Central memory CD8-positive, alpha-beta T cell (primary cell): ENCODE measurements around the gene ACSBG1.
"Not testable (repeated sequence)": the region's sequence is repeated elsewhere in the genome, so short reads cannot be mapped to it uniquely, and the experiment has no call there.

Source experiments
- ATAC-seq: fragments of 150-1000 bp; cut with Tn5 transposase; replicated peaks from 2 replicates; pipeline ENCODE4 v1.10.0; 2022; ENCODE audit warnings: mild to moderate bottlenecking, moderate FRiP score, moderate number of reproducible peaks; ENCODE audit not compliant: poor library complexity, severe bottlenecking; ENCODE audit errors: extremely low read depth
- DNase-seq, 2 donors: peaks; one replicate each; pipeline ENCODE4 v3.0.0; 2021; ENCODE audit warnings: low spot score in 2 of 2
- H3K27ac Mint-ChIP-seq: one replicate; pipeline ENCODE4 v1.8.0; 2022; ENCODE audit warnings: low read depth, mild to moderate bottlenecking, moderate library complexity, mixed read lengths
- H3K27me3 Mint-ChIP-seq: one replicate; pipeline ENCODE4 v1.8.0; 2022; ENCODE audit warnings: mixed read lengths
- H3K36me3 Mint-ChIP-seq: one replicate; pipeline ENCODE4 v1.8.0; 2022; ENCODE audit warnings: mild to moderate bottlenecking, moderate library complexity, mixed read lengths; ENCODE audit not compliant: insufficient read depth
- H3K4me1 Mint-ChIP-seq: one replicate; pipeline ENCODE4 v1.8.0; 2022; ENCODE audit warnings: mixed read lengths
- H3K4me3 Mint-ChIP-seq: one replicate; pipeline ENCODE4 v1.8.0; 2022; ENCODE audit warnings: mild to moderate bottlenecking, moderate library complexity, mixed read lengths
- H3K9me3 Mint-ChIP-seq: one replicate; pipeline ENCODE4 v1.8.0; 2022; ENCODE audit warnings: mixed read lengths

Gene ACSBG1

DNA sequence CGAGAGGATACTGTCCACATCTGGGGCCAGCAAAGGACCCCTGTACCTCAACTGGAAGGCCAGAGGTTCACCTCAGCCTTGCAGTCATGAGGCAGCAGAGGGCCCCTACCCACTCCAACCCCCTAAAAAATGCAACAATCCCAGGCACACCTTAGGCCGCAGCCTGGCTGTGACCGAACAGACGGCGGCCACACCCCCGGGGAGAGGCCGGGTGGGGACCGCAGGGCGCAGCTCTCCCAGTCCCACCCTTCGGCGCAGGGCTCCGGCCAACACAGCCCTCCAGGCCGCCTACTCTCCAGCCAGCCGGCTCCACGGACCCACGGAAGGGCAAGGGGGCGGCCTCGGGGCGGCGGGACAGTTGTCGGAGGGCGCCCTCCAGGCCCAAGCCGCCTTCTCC is 29.5 kb upstream of the ACSBG1 start:
- ATAC-seq (no peak), DNase-seq (no peak)
- no peaks in the 10 kb centered on the region for H3K9me3 Mint-ChIP-seq
- peak overlapping the region; percentile 92 for H3K27ac Mint-ChIP-seq
- H3K36me3 Mint-ChIP-seq, result peaks cover 18% of the 10 kb centered on the region
- no peaks in the 10 kb centered on the region for H3K27me3 Mint-ChIP-seq
- H3K4me3 Mint-ChIP-seq, result peak overlapping the region; percentile 85
- H3K4me1 Mint-ChIP-seq, result peaks cover 20% of the 10 kb centered on the region

DNA sequence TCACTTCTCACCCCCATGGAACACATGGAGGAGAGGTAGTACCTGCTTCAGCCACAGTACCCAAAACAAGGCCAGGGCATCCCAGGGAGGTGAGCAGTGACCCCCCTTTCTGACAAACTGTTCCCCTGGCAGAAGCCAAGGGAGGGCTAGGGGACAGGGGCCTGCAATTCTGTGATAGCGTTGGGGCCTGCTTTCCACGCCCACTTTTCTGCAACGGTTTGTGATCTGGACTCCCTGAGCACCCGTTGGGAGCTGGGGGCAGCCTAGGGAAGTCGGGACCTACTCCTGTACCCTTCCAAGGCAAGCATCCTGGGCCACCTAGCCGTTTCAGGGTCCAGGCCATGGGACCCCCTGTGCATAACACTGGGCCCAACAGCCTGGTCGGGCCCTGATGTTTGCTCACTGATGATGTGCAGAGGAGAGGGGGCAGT is 29.0 kb upstream of the ACSBG1 start:
- peak overlapping the region; percentile 85 for H3K4me3 Mint-ChIP-seq

DNA sequence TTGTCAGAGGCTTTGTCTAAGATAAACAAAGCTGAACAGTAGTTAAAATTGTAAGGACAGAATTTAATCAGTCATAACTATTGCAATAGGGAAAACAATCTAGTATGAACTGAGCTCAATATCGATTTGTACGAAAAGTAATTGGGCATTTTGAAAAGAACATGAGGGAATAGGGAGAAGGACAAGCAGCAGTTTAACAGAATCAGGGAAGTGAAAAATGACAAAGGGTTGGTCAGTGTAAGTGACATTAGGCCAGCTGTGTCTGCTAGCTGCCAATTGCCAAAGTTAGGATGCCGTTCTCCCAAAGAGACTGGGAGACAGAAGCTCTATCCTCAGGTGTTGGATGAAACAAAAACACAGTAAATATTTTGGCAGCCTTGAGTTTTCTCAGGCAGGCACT is 26.7 kb upstream of the ACSBG1 start:
- no peak overlapping the region for H3K4me3 Mint-ChIP-seq
- H3K9me3 Mint-ChIP-seq, result no peaks in the 10 kb centered on the region
- ATAC-seq (no peak), DNase-seq (no peak)
- no peaks in the 10 kb centered on the region for H3K27me3 Mint-ChIP-seq
- peaks cover 13% of the 10 kb centered on the region for H3K36me3 Mint-ChIP-seq
- no peak overlapping the region for H3K27ac Mint-ChIP-seq
- peaks cover 9% of the 10 kb centered on the region for H3K4me1 Mint-ChIP-seq

More for the DNA sequence above, 29.0 kb upstream of the ACSBG1 start:
- ATAC-seq (no peak), DNase-seq (no peak)
- Mint-ChIP-seq H3K27ac (peak overlapping the region; percentile 92), H3K36me3 (peaks cover 16% of the 10 kb centered on the region), H3K9me3 (no peaks in the 10 kb centered on the region), H3K4me1 (peaks cover 20% of the 10 kb centered on the region), H3K27me3 (no peaks in the 10 kb centered on the region)

DNA sequence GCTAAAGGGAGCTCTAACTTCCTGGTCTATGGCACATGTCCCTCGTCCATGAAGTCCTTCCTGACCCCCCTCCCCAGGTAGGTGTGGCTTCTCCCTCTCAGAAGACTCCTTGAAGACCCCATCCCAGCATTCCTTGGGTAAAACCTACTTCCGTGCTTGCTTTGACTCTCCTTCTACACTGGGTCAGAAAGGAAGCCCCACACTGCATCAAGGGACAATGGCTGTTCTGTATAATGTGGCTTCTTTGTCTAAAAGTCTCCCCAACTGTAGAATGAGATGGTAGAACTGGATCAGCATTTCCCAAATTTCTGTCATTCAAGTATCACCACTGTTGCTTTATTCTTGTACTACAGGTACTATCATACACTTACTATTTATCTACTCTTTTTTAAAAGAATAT is 26.1 kb upstream of the ACSBG1 start:
- Mint-ChIP-seq H3K4me1 (peaks cover 4% of the 10 kb centered on the region), H3K27ac (no peak overlapping the region)

DNA sequence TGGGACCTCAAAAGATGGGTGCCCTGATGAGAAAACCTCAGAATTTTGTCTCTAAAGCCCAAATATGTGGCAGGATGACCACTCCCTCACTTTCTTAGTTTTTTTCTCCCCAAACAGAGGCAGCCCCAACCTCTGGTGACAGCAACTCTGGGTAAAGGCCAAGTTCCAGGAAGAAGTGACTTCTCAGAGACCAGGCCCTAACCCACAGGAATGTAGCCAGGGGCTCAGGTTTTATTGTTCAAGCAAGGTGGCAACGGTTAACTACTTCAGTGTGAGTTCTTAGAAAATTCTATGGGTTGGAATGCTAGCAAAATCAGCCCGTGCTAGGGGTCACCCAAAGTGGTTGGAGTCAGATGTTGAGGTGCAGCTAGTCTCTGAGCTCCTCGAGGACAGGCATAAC is 24.9 kb upstream of the ACSBG1 start:
- ATAC-seq (no peak), DNase-seq (no peak)
- Mint-ChIP-seq H3K27ac (no peak overlapping the region), H3K4me1 (no peaks in the 10 kb centered on the region), H3K4me3 (no peak overlapping the region), H3K36me3 (peaks cover 5% of the 10 kb centered on the region), H3K9me3 (no peaks in the 10 kb centered on the region), H3K27me3 (no peaks in the 10 kb centered on the region)

More for the DNA sequence above, 26.1 kb upstream of the ACSBG1 start:
- ATAC-seq (no peak), DNase-seq (no peak)
- H3K9me3 Mint-ChIP-seq, result no peaks in the 10 kb centered on the region
- H3K4me3 Mint-ChIP-seq, result no peak overlapping the region
- H3K27me3 Mint-ChIP-seq, result no peaks in the 10 kb centered on the region
- H3K36me3 Mint-ChIP-seq, result peaks cover 11% of the 10 kb centered on the region

DNA sequence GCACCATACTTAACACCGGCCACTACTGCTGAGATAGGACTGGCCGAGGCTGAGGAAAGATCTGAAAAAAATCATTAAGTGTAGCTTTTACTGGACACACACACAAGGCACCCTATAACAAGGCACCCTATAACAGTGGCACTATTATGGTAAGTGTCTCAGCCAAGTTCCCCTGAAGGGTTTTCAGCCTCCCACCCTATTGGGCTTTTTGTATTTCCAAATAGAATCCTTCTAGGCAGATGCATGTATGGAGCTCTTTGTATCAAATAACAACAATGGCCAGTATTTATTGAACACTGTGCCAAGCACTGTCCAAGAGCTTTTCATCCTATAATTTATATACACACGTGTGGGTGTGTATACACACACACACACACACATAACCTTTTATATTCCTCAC is 23.3 kb upstream of the ACSBG1 start:
- H3K9me3 Mint-ChIP-seq, result no peaks in the 10 kb centered on the region
- H3K36me3 Mint-ChIP-seq, result no peaks in the 10 kb centered on the region
- DNase-seq (no peak), ATAC-seq (no peak)
- H3K27ac Mint-ChIP-seq, result no peak overlapping the region
- H3K27me3 Mint-ChIP-seq, result no peaks in the 10 kb centered on the region
- no peaks in the 10 kb centered on the region for H3K4me1 Mint-ChIP-seq
- H3K4me3 Mint-ChIP-seq, result no peak overlapping the region

DNA sequence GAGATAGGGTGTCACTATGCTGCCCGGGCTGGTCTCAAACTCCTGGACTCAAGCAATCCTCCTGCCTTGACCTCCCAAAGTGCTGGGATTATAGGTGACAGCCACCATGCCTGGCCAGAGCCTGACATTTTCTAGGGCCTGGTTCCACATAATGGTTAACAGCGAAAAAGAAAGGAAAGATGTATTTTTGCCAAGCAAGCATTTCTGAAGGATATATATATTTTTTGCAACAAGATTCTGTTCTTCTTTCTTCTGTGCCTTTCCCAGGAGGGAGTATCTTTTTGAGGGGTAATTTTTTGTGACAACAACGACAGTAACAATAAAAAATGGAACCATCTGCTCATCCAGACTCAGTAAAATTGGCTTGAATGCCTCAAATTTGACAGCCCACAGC is 21.7 kb upstream of the ACSBG1 start:
- no peaks in the 10 kb centered on the region for H3K36me3 Mint-ChIP-seq
- H3K27me3 Mint-ChIP-seq, result no peaks in the 10 kb centered on the region
- no peak for ATAC-seq
- no peaks in the 10 kb centered on the region for H3K4me1 Mint-ChIP-seq
- no peak overlapping the region for H3K4me3 Mint-ChIP-seq
- H3K9me3 Mint-ChIP-seq, result no peaks in the 10 kb centered on the region
- no peak overlapping the region for H3K27ac Mint-ChIP-seq
- DNase-seq, result no peak

DNA sequence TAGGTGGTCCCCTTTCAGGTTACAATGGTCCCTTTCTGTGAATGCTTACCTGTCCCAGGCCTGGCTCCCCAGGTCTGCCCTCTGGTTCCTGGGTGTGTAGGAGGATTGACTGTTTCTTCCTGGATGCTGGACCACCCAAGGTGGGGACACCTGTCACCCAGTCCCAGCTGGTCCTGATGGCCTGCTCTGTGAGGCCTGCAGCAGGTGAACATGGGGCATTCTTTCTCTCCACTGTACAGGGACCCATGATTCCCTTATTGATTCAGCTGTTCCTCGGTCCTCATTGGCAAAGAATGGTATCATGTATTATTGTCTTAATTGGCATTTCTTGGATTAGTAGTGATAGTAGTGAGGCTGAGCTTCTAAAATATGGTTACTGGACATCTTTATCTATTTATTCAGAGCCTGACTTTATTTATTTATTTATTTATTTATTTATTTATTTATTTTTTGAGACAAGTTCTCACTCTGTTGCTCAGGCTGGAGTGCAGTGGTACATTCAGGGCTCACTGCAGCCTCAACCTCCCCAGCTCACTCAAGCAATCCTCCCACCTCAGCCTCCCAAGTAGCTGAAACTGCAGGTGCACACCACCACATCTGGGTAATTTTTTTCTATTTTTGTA is 21.2 kb upstream of the ACSBG1 start:
- no peak for DNase-seq
- Mint-ChIP-seq H3K27me3 (no peaks in the 10 kb centered on the region), H3K27ac (no peak overlapping the region), H3K4me1 (no peaks in the 10 kb centered on the region), H3K4me3 (no peak overlapping the region), H3K9me3 (no peaks in the 10 kb centered on the region), H3K36me3 (no peaks in the 10 kb centered on the region)
- ATAC-seq, result no peak

DNA sequence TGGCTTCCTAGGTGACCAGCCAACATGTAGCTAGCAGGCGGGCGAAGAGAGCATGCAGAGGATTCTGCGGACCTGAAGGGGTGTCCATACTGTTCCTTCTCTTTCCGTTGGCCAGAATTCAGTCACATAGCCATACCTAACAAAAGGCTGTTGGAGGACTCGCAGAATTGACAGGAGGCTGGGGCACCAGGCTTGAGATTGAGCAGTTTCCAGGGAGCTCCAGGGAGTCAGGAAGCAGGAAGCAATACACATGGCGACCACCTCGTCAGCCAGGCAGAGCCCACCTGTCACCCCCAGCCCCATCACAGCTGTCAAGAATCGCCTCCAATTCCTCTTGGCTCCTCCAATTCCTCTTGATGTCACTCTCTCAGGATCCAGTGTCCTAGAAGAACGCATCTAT is 16.8 kb upstream of the ACSBG1 start:
- H3K9me3 Mint-ChIP-seq, result no peaks in the 10 kb centered on the region
- no peak overlapping the region for H3K27ac Mint-ChIP-seq
- no peak overlapping the region for H3K4me3 Mint-ChIP-seq
- no peaks in the 10 kb centered on the region for H3K36me3 Mint-ChIP-seq
- ATAC-seq, result no peak
- no peak for DNase-seq
- no peaks in the 10 kb centered on the region for H3K27me3 Mint-ChIP-seq
- H3K4me1 Mint-ChIP-seq, result no peaks in the 10 kb centered on the region

DNA sequence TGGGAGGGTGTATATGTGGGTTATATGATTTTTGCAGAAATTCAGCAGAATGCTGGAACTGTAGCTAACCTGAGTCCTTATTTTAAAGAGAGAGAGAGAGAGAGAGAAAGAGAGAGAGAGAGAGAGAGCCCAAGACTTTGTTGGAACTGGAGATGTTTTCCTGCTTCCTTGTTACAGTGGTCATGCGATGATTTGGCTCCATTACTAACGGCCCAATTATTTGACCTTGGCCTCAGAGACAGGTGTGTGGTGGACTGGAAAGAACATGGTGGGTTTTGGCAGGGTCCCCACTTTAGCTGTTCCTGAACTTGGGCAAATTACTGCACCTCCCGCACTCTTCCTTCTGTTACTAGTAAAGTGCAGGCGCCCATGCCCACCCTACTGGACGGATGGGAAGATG is 14.8 kb upstream of the ACSBG1 start:
- H3K4me1 Mint-ChIP-seq, result no peaks in the 10 kb centered on the region
- no peaks in the 10 kb centered on the region for H3K36me3 Mint-ChIP-seq
- no peaks in the 10 kb centered on the region for H3K9me3 Mint-ChIP-seq
- ATAC-seq (no peak), DNase-seq (no peak)
- H3K27me3 Mint-ChIP-seq, result no peaks in the 10 kb centered on the region
- H3K27ac Mint-ChIP-seq, result no peak overlapping the region
- H3K4me3 Mint-ChIP-seq, result no peak overlapping the region

DNA sequence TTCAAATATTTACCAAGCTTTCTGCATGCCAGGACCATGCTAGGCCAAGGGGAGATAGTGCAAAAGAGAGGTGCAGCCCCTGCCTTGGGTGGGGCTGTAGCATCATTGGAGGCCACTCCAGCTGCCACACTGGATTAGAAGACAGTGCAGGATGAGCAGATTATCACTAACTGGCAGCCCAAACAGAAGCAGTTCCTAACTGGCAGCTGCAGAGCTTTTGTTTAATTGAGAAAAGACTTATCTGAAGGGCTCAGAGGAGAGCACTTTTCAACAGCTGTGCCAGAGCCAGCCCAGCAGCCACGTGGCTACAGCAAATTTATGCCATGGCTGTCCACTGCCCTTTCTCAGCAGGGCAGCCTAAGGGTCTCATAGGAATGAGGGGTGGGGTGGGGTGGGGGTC is 13.5 kb upstream of the ACSBG1 start:
- no peaks in the 10 kb centered on the region for H3K4me1 Mint-ChIP-seq
- no peak overlapping the region for H3K4me3 Mint-ChIP-seq
- no peak overlapping the region for H3K27ac Mint-ChIP-seq
- ATAC-seq (no peak), DNase-seq (no peak)
- no peaks in the 10 kb centered on the region for H3K36me3 Mint-ChIP-seq
- no peaks in the 10 kb centered on the region for H3K9me3 Mint-ChIP-seq
- no peaks in the 10 kb centered on the region for H3K27me3 Mint-ChIP-seq

DNA sequence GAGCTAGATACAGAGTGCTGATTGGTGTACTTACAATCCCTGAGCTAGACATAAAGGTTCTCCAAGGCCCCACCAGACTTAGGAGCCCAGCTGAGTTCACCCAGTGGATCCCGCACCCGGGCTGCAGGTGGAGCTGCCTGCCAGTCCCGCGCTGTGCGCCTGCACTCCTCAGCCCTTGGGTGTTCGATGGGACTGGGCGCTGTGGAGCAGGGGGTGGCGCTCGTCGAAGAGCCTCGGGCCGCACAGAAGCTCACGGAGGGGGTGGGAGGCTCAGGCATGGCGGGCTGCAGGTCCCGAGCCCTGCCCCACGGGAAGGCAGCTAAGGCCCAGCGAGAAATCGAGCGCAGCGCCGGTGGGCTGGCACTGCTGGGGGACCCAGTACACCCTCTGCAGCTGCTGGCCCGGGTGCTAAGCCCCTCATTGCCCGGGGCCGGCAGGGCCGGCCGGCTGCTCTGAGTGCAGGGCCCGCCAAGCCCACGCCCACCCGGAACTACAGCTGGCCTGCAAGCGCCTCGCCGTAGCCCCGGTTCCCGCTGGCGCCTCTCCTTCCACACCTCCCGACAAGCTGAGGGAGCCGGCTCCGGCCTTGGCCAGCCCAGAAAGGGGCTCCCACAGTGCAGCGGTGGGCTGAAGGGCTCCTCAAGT is 11.7 kb upstream of the ACSBG1 start:
- not testable (repeated sequence) for H3K4me1 Mint-ChIP-seq, H3K27ac Mint-ChIP-seq, H3K27me3 Mint-ChIP-seq, H3K36me3 Mint-ChIP-seq, ATAC-seq, H3K9me3 Mint-ChIP-seq, DNase-seq, H3K4me3 Mint-ChIP-seq

DNA sequence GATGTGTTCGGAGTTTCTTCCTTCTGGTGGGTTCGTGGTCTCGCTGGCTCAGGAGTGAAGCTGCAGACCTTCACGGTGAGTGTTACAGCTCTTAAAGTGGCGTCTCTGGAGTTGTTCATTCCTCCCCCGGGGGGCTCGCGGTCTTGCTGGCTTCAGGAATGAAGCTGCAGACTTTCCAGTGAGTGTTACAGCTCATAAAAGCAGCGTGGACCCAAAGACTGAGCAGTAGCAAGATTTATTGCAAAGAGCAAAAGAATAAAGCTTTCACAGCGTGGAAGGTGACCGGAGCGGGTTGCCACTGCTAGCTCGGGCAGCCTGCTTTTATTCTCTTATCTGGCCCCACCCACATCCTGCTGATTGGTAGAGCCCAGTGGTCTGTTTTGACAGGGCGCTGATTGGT is 11.0 kb upstream of the ACSBG1 start:
- DNase-seq, H3K27me3 Mint-ChIP-seq, H3K36me3 Mint-ChIP-seq, H3K4me3 Mint-ChIP-seq, H3K9me3 Mint-ChIP-seq, H3K4me1 Mint-ChIP-seq, ATAC-seq, H3K27ac Mint-ChIP-seq: not testable (repeated sequence)
